ENCODE measurements around the gene NDUFS8.

Gene NDUFS8

DNA sequence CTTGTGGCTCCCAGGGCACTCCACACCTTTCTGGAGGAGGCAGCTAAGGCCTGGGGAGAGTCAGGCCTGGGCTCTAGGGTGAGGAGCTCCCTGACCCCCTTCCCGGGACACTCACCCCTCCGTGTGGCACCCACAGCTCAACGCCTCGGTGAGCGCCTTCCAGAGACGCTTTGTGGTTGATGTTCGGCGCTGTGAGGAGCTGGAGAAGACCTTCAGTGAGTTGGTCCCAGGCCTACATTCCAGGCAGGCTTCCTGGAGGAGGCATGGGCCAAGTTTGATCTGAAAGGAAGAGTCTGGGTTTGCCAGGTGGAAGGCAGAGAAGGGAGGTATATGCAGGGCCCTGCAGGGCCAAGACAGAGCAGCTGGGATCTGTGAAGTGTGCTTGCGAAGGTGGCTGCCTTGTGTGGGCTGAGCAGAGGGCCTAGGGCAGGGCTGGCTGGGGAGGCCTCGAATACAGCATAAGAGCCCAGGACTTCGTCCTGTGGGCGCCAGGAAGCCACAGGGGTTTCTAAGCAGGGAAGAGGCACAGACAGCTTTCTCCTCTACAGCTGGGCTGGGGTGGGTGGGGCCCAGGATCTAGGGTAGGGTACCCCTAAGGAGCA, 11.2 kb downstream of the NDUFS8 start:
- TF ChIP-seq TAF1 (IDR thresholded peaks at IDR 0.05; ENCODE audit: borderline replicate concordance, low read depth, low read length), result no peak
- no peak for TF ChIP-seq POLR2A (IDR thresholded peaks at IDR 0.05; ENCODE audit: low read depth, low read length)
- no peak for TF ChIP-seq POLR2AphosphoS5 (IDR thresholded peaks at IDR 0.05; ENCODE audit: low read depth, low read length)
- FAIRE-seq (no peak), DNase-seq (ENCODE audit: insufficient read length) (no peak)

DNA sequence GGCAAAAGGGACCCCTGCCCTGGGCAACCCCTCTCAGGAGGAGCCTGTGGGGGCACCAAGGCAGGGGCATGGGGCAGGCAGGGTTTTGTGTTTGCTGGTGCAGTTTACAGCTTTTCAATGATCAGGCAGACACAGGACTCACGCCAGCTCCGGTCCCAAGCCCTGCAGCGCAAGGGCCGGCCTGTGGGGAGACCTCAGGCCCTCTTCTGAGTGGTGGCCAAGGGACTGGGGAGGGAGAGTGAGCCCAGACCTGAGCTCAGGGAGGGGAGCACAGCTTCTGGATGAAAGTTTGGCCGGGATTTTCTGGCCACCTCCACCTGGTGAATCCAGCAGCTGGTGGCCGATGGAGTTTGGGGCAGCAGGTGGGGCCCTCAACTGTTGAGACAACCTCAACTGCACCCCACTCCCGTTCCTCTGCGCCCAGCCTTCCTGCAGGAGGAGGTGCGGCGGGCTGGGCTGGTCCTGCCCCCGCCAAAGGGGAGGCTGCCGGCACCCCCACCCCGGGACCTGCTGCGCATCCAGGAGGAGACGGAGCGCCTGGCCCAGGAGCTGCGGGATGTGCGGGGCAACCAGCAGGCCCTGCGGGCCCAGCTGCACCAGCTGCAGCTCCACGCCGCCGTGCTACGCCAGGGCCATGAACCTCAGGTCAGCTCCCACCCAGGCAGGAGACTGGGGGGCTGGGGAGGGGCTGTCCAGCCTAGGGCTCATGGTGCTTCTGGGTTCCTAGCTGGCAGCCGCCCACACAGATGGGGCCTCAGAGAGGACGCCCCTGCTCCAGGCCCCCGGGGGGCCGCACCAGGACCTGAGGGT, 11.9 kb downstream of the NDUFS8 start:
- no peak for FAIRE-seq
- TF ChIP-seq TAF1 (IDR thresholded peaks at IDR 0.05; ENCODE audit: borderline replicate concordance, low read depth, low read length) (no peak), POLR2AphosphoS5 (IDR thresholded peaks at IDR 0.05; ENCODE audit: low read depth, low read length) (no peak), POLR2A (IDR thresholded peaks at IDR 0.05; ENCODE audit: low read depth, low read length) (no peak)
- no peak for DNase-seq (ENCODE audit: insufficient read length)

DNA sequence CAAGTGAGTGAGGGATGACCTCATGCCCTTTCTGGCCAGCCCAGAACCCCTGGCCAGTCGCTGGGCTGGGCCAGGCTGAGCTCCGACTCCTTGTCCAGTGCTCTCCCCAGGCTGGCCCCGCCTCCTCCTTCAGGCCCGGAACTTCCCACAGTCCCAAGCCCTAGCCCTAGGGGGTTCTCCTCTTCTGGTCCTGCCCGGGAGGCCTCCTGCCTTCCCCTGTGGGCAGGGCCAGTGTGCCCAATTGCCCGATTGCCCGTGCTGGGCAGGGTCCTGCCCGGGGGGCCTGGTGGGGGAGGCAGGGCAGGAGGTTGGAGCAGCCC, 12.5 kb downstream of the NDUFS8 start:
- no peak for DNase-seq (ENCODE audit: insufficient read length)
- no peak for FAIRE-seq
- TF ChIP-seq TAF1 (IDR thresholded peaks at IDR 0.05; ENCODE audit: borderline replicate concordance, low read depth, low read length) (no peak), POLR2A (IDR thresholded peaks at IDR 0.05; ENCODE audit: low read depth, low read length) (no peak), POLR2AphosphoS5 (IDR thresholded peaks at IDR 0.05; ENCODE audit: low read depth, low read length) (no peak)

DNA sequence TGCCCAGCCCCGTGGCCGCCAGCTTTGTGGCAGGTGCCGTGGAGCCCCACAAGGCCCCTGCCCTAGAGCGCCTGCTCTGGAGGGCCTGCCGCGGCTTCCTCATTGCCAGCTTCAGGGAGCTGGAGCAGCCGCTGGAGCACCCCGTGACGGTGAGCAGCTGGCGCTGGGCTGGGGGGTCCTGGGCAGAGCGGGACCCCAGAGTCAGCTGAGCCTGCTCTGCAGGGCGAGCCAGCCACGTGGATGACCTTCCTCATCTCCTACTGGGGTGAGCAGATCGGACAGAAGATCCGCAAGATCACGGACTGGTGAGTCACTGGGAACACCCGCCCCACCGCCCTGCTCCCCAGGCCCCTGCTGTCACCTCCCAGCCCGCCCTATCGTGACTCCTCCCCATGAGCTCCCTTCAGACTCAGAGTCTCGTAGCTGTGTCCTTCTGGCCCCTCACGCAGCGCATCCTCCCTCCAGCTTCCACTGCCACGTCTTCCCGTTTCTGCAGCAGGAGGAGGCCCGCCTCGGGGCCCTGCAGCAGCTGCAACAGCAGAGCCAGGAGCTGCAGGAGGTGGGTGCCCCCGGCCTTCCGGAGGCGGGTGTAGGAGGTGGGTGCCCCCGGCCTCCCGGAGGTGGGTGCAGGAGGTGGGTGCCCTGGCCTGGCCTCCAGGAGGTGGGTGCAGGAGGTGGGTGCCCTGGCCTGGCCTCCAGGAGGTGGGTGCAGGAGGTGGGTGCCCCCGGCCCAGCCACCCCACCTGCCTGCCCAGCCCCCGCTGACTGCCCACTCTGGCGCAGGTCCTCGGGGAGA, 13.1 kb downstream of the NDUFS8 start:
- FAIRE-seq, result no peak
- no peak for DNase-seq (ENCODE audit: insufficient read length)
- TF ChIP-seq TAF1 (IDR thresholded peaks at IDR 0.05; ENCODE audit: borderline replicate concordance, low read depth, low read length) (no peak), POLR2AphosphoS5 (IDR thresholded peaks at IDR 0.05; ENCODE audit: low read depth, low read length) (no peak), POLR2A (IDR thresholded peaks at IDR 0.05; ENCODE audit: low read depth, low read length) (no peak)

DNA sequence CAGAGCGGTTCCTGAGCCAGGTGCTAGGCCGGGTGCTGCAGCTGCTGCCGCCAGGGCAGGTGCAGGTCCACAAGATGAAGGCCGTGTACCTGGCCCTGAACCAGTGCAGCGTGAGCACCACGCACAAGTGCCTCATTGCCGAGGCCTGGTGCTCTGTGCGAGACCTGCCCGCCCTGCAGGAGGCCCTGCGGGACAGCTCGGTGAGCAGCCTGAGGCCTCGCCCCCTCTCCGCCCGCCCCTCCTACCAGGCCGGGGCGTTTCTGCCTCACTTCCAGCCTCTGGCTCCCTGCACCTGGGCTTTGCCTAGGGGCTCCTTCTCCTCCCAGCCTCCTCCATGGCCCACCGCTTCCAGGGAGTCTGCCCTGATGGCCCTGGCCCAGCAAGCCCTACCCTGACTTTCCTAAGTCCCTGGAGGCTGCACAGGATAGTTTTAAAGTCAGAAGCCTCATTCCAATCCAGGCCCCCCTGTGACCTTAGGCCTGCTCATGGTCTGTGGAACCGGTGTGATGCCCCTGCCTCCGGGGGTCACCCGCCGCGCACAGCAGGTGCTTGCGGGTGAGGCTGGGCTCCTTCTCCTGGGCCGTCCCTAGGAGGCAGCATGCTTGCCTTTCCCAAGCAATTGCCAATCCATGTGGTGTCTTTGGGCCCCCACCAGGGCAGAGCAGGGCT, 13.8 kb downstream of the NDUFS8 start:
- no peak for FAIRE-seq
- DNase-seq (ENCODE audit: insufficient read length), result no peak
- TF ChIP-seq POLR2A (IDR thresholded peaks at IDR 0.05; ENCODE audit: low read depth, low read length) (no peak), POLR2AphosphoS5 (IDR thresholded peaks at IDR 0.05; ENCODE audit: low read depth, low read length) (no peak)

DNA sequence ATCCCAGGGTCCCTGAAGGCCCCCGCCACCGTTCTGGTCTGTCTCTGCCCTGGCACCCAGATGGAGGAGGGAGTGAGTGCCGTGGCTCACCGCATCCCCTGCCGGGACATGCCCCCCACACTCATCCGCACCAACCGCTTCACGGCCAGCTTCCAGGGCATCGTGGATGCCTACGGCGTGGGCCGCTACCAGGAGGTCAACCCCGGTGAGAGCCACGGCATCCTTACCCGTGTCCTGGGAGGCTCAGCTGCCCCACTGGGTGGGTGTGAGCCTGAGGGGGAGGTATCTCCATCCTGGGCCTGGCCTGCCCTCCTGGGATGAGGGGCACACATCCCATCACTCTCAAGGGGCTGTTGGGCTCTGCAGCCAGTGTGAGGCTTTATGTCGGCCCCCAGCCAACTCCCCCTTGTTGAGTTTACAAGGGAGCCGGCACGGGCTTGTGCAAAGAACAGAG, 14.4 kb downstream of the NDUFS8 start:
- FAIRE-seq (no peak), DNase-seq (ENCODE audit: insufficient read length) (no peak)
- no peak for TF ChIP-seq TAF1 (IDR thresholded peaks at IDR 0.05; ENCODE audit: borderline replicate concordance, low read depth, low read length)
- no peak for TF ChIP-seq POLR2A (IDR thresholded peaks at IDR 0.05; ENCODE audit: low read depth, low read length)
- no peak for TF ChIP-seq POLR2AphosphoS5 (IDR thresholded peaks at IDR 0.05; ENCODE audit: low read depth, low read length)

DNA sequence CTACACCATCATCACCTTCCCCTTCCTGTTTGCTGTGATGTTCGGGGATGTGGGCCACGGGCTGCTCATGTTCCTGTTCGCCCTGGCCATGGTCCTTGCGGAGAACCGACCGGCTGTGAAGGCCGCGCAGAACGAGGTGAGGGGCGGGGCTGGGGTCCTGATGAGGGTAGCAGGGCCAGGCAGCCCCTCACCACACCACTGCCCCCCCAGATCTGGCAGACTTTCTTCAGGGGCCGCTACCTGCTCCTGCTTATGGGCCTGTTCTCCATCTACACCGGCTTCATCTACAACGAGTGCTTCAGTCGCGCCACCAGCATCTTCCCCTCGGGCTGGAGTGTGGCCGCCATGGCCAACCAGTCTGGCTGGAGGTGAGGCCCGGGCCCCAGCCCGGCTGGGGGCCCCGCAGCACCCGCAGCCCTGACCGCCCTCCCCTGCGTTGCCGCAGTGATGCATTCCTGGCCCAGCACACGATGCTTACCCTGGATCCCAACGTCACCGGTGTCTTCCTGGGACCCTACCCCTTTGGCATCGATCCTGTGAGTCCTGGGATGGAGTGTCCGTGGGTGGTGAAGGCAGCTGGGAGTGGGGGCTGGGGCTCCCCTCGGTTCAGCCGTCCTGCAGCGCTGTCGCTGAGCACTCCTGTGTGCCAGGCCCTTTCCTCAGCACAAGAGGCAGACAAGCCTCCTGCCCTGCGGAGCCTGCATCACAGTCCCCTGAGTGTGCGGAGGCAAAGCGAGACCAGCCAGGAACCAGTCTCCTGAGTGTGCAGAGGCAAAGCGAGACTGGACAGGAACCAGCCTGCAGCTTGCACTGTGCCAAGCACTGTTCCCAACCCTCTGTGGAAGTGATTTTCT, 17.2 kb downstream of the NDUFS8 start:
- no peak for FAIRE-seq
- no peak for DNase-seq (ENCODE audit: insufficient read length)

DNA sequence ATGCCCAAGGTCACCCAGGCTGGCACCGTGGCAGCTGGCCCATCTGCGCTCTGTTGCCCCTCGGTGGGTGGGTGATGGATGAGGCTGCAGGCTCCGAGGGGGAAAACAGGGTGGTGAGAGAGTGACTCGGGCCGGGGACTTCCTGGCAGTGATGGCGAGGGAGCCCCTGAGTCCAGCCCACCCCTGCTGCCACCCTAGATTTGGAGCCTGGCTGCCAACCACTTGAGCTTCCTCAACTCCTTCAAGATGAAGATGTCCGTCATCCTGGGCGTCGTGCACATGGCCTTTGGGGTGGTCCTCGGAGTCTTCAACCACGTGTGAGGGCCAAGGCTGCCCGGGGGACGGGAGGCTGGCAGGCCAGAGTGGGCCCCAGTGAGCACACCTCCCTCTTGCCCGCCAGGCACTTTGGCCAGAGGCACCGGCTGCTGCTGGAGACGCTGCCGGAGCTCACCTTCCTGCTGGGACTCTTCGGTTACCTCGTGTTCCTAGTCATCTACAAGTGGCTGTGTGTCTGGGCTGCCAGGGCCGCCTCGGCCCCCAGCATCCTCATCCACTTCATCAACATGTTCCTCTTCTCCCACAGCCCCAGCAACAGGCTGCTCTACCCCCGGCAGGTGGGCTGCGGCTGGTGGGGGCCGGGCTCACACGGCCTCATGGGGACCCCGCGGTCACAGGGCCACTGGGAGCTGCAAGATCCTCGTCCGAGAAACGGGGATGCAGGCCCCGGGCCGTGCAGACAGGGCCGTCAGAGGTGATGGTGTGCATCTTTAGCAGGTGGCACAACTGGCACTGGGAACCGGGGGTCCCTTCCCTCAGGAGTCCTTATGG, 18.4 kb downstream of the NDUFS8 start:
- TF ChIP-seq POLR2AphosphoS5 (IDR thresholded peaks at IDR 0.05; ENCODE audit: low read depth, low read length) (no peak), TAF1 (IDR thresholded peaks at IDR 0.05; ENCODE audit: borderline replicate concordance, low read depth, low read length) (no peak), POLR2A (IDR thresholded peaks at IDR 0.05; ENCODE audit: low read depth, low read length) (no peak)
- no peak for FAIRE-seq
- no peak for DNase-seq (ENCODE audit: insufficient read length)

More for the DNA sequence above, 17.2 kb downstream of the NDUFS8 start:
- TF ChIP-seq POLR2A (IDR thresholded peaks at IDR 0.05; ENCODE audit: low read depth, low read length), result no peak

DNA sequence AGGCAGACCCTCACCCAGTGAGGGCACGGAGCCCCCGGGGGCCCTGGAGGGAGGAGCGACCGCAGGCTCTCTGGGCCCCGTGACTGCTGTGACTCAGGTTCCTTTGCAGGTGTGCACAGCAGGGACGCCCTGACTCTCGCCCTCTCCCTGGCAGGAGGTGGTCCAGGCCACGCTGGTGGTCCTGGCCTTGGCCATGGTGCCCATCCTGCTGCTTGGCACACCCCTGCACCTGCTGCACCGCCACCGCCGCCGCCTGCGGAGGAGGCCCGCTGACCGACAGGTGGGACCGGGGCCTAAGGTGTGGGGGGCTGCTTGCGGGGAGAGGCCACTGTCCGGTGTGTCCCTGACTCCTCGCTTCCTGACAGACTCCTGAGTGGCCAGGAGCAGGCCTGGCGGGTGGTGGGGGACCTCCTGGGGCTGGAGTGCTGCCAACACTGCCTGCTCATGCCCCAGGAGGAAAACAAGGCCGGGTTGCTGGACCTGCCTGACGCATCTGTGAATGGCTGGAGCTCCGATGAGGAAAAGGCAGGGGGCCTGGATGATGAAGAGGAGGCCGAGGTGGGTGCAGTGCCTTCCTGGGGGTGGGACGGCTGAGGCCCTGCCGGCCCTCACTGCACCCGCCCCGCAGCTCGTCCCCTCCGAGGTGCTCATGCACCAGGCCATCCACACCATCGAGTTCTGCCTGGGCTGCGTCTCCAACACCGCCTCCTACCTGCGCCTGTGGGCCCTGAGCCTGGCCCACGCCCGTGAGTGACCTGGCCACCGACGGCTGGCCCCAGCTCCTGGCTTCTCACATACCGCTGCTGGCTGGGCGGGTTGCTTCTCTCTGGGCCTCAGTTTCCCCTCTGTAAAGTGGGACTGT, 19.3 kb downstream of the NDUFS8 start:
- no peak for FAIRE-seq
- TF ChIP-seq TAF1 (IDR thresholded peaks at IDR 0.05; ENCODE audit: borderline replicate concordance, low read depth, low read length) (no peak), POLR2AphosphoS5 (IDR thresholded peaks at IDR 0.05; ENCODE audit: low read depth, low read length) (no peak), POLR2A (IDR thresholded peaks at IDR 0.05; ENCODE audit: low read depth, low read length) (no peak; the same call in 1 of the 2 replicates)
- no peak for DNase-seq (ENCODE audit: insufficient read length)
